Thyroid gland (tissue), 4 donors: ENCODE measurements around the gene PKD1L1.

Experiments
- CTCF ChIP-seq, 6 experiments: fragments of 200-600 bp in 3 of 6; fragments of 450-650 bp in 3 of 6; sonication (generic) in 3 of 6; IDR thresholded peaks; one replicate each; pipeline ENCODE4 v1.5.1; 2016 to 2019; ENCODE audit warnings: antibody characterized with exemption in 6 of 6, mild to moderate bottlenecking in 2 of 6, inconsistent platforms in 1 of 6, moderate library complexity in 1 of 6
- POLR2A ChIP-seq, 2 donors: fragments of 450-650 bp; IDR thresholded peaks; one replicate each; pipeline ENCODE4 v1.6.1; 2017; ENCODE audit warnings: antibody characterized with exemption in 2 of 2, mild to moderate bottlenecking in 2 of 2, moderate library complexity in 1 of 2

GRCh38 chr7:47812429-47813136 lies 135.7 kb downstream of the PKD1L1 start:
- TF ChIP-seq CTCF (IDR thresholded peaks at IDR 0.05) (no peak), POLR2A (IDR thresholded peaks at IDR 0.05) (no peak)
